ENCODE results near the gene GRIN1. TPM values are rescaled to one million over a fixed set of nuclear protein-coding genes. Genes with fewer than 3 reads are reported as not detected.

The GRIN1 gene
- total and polyA plus RNA-seq, 10 of the 15 experiments (the other 5 are each of a cell fraction or from before 2014, with no cell fraction given), result 0.05 to 0.10 (median 0.06) TPM; not detected in 6

DNA sequence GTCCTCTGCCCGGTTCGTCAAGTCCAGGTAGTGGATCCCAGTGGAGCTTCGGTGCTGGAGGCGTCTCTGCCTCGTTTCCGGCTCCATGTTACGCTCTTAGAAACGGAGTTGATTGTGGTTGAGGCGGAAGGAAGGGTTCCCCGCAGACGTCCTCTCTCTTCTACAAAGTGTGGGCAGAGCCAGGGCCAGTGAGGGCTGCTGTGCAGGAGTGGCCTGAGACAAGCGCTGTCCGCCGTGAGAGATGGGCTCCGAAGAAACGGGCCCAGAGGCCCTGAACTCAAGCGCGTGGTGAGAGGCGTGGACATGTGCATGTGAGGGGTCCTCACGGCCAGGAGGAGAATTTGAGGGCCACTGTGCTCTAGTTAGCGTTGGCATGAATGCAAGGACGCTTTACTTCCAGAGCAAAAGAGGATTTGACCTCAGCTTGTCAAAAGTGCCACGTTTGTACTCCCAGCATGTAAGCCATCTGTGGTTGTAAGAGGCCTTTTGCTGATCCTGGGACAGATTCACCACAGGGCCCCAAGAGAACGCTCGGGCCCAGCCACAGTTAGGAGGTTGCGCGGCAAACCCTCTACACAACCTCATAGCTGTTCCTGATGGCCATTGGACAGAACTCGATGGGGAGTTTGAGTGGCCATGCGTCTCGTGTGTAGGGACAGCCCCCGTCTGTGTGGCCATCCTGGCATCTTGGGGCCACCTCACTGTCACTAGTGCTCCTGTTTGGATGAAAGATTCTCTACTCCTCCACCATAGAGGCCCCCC, 42.0 kb upstream of the GRIN1 start (continued):
- TF ChIP-seq ZBTB4 (CRISPR knock-in tag; IDR thresholded peaks at IDR 0.05), result no peak

DNA sequence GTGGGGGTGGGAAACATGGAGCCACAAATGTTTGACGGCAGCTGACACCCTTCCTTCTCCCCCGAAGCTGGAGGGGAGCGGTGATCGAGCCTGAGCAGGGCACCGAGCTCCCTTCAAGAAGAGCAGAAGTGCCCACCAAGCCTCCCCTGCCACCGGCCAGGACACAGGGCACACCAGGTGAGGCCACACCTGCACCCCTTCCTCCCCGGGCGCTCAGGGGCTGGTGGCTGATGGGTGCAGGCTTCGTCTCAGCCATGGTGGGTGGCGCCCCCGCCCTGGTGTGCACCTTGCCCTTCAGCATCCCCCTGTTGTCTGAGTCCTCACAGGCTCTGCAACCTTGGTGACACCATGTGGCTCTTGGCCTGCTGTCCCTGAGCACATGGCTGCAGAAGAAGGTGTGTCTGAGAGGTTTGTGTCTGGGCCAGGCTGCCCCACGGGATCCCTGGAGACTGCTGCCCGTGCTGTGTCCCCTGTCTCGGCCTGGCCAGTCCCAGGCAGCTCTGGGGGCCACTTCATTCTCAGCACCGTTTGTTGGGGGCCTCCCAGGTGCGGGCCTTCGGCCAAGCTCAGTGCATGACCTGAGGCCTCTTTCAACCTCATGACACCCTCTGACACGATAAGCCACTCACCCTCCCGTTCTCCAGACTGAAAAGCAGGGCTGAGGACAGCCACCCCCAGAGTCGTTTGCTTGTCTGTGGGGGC, 41.0 kb upstream of the GRIN1 start:
- RAD21 ChIA-PET (ENCODE audit: unreplicated experiment), result interaction anchor here (1.0 kb wide), 1 partner anchor 11 kb away, joined by 3 read pairs; the partner anchor contains the start of gene MAN1B1
- no TSS peak for BruUV-seq (replicated peaks)

More for the DNA sequence above, 41.0 kb upstream of the GRIN1 start:
- 83% methylated on average over 16 of the region's 20 CpGs for WGBS (ENCODE audit: insufficient coverage, insufficient replicate concordance, low lambda C conversion rate, missing lambda C conversion rate)
- ChIA-PET SMC1A (ENCODE audit: uncharacterized antibody, unreplicated experiment) (interaction anchor here (1.1 kb wide), 1 partner anchor 17 kb away, joined by 3 read pairs; no protein-coding TSS in a partner anchor), POLR2A (interaction anchor here (0.5 to 2.8 kb wide), 2 partner anchors 11 to 28 kb away, joined by 3 to 38 read pairs; partner anchors contain the start of gene MAN1B1), CTCF (interaction anchor here (0.9 to 1.0 kb wide), 2 partner anchors 30 to 306 kb away, joined by 3 to 4 read pairs; no protein-coding TSS in a partner anchor)
- Histone ChIP-seq H3K9me3 (replicated peaks; ENCODE audit: control insufficient read depth, insufficient read depth, low read length) (peaks cover 11% of the 10 kb centered on the region; the same call in 2 of the 3 replicates), H2AFZ (ENCODE audit: control insufficient read depth, low read depth, low read length) (no peak overlapping the region), H3K27ac (ENCODE audit: control insufficient read depth, insufficient read depth) (no peak overlapping the region), H3K27me3 (replicated peaks in 1 of 2; ENCODE audit: control insufficient read depth in 2 of 2, insufficient read depth in 2 of 2, low read length in 1 of 2) (no peaks in the 10 kb centered on the region), H4K20me1 (ENCODE audit: control insufficient read depth, insufficient read depth) (no peaks in the 10 kb centered on the region), H3K79me2 (ENCODE audit: control insufficient read depth, insufficient read depth, low read length) (no peaks in the 10 kb centered on the region), H3K4me2 (ENCODE audit: control insufficient read depth, insufficient read depth) (no peak overlapping the region), H3K36me3 (ENCODE audit: control insufficient read depth in 2 of 2, insufficient read depth in 2 of 2, low read length in 1 of 2) (peaks cover 25 to 39% of the 10 kb centered on the region in 2 experiments; a peak in 3 of 4 replicates), H3K9ac (ENCODE audit: control insufficient read depth, insufficient read depth, low read length) (no peak overlapping the region), H3K4me3 (no peak overlapping the region), H3K4me1 (ENCODE audit: control insufficient read depth, insufficient read depth, low read length) (peaks cover 11% of the 10 kb centered on the region)
- no peak for DNase-seq (ENCODE audit: low read depth, low spot score)
- no peak for TF ChIP-seq EP300 (IDR thresholded peaks at IDR 0.05; ENCODE audit: borderline replicate concordance in 1 of 2, control insufficient read depth in 1 of 2, low read depth in 2 of 2, low read length in 2 of 2)
- TF ChIP-seq CEBPB (IDR thresholded peaks at IDR 0.05; ENCODE audit: borderline replicate concordance in 1 of 2, low read depth in 2 of 2, low read length in 2 of 2), result no peak
- in situ Hi-C loops (cut with MboI) (no loop called here), intact Hi-C loops (cut with micrococcal nuclease; ENCODE audit: unreplicated experiment) (no loop called here)
- no peak for FAIRE-seq
- ATAC-seq, result no peak
